ENCODE results near the gene GSTM1.
"Not testable (repeated sequence)": the region's sequence is repeated elsewhere in the genome, so short reads cannot be mapped to it uniquely, and the experiment has no call there.

The GSTM1 gene

DNA sequence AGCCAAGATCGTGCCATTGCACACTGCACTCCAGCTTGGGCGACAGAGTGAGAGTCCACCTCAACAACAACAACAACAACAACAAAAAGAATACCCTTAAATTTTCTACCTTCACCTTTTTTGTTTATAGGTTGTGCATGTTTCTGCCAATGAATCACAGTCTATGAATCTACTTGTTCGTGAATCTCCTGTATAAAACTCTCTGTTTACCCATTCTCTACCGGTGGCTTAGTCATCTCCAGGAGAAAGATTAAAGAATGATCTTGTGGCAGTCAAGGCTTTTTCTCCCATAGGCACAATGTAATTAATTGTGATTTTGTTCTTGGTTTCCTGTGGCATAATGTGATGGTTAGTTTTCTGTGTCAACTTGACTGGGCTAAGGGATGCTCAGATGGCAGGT lies 10.2 kb downstream of the GSTM1 start:
- DNase-seq (ENCODE audit: low spot score), result not testable (repeated sequence)

GRCh38 chr1:109702940-109703339 lies 15.3 kb downstream of the GSTM1 start:
- DNase-seq (ENCODE audit: low spot score), result not testable (repeated sequence)

DNA sequence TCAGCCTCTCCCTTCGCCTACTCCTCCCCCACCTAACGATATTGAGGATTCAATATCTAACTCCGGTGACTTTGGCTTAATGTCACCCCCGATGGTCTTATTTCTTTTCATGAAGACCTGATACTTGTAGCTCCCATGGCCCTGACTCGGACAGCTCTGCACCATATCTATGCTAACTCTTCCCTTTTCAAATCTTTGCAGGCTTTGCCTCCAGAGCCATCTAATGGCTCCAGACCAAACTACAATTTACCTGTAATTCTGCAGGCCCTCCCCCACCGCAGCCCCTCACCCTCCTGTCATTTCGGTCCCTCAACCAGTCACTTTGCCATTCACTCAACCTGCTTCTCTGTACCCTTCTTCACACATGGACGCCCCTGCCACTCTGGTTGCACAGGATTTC lies 16.6 kb downstream of the GSTM1 start:
- DNase-seq (ENCODE audit: low spot score), result no peak

DNA sequence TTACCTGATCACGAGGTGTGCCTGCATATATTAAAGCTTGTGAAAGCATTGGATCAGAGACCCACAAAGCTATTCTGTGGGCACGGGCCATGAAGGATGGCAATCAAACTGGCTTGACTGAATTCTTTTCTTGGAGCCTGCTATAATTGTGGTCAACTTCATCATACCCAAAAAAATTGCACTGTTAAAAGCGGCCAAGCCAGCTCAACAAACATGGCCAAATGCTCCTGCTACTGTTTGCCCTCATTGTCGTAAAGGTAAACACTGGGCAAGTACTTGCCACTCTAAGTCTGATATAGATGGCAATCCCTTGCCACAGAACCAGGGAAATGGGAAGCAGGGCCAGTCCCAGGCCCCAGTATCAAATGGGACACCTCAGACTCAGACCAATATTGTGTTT lies 17.8 kb downstream of the GSTM1 start:
- DNase-seq (ENCODE audit: low spot score), result no peak

DNA sequence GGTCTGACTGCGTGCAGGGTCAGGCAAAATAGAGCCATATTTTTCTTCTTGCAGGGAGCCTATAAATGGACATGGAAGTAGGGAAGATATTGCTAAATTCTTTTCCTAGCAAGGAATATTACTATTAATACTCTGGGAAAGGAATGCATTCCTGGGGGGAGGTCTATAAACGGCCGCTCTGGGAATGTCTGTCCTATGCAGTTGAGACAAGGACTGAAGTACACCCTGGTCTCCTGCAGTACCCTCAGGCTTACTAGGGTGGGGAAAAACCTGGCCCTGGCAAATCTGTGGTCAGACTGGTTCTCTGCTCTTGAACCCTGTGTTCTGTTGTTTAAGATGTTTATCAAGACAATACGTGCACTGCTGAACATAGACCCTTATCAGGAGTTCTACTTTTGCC lies 21.3 kb downstream of the GSTM1 start:
- DNase-seq (ENCODE audit: low spot score), result not testable (repeated sequence)

DNA sequence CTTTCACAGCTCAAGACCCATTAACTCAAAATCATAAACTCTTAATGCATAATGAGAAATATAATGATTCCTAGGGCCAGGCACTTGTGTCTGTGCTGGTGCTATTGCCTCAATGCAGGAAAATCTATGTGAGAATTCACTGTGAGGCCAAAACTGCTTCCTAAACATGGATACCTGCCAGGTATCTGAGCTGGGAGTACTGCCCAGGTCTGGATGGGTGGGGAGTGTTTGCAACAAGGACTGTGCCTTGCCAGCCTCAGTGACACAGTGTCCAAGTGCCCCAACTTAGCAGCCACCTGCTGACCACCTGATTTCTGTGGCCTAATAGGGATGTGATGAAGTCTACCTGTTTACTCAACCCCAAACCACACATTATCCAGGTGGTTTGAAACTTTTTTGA lies 22.2 kb downstream of the GSTM1 start:
- not testable (repeated sequence) for DNase-seq (ENCODE audit: low spot score)

- DNase-seq (ENCODE audit: low spot score), result not testable (repeated sequence)
These were observed 24.1 kb downstream of the GSTM1 start, which contains the start of gene GSTM5 for GRCh38 chr1:109711593-109712320. GSTM5 (plus strand) TSS chr1:109712251; CDS start chr1:109712313, 62 bp downstream.

- no peak for DNase-seq (ENCODE audit: low spot score)
These were observed 24.8 kb downstream of the GSTM1 start for GRCh38 chr1:109712321-109712864.

GRCh38 chr1:109713636-109714035 lies 26.0 kb downstream of the GSTM1 start:
- DNase-seq (ENCODE audit: low spot score), result no peak

- no peak for DNase-seq (ENCODE audit: low spot score)
These were observed 27.2 kb downstream of the GSTM1 start for GRCh38 chr1:109714661-109715372.

- no peak for DNase-seq (ENCODE audit: low spot score)
These were observed 28.5 kb downstream of the GSTM1 start for GRCh38 chr1:109716121-109716520.

GRCh38 chr1:109716570-109717090 lies 29.0 kb downstream of the GSTM1 start:
- no peak for DNase-seq (ENCODE audit: low spot score)

- DNase-seq (ENCODE audit: low spot score), result no peak
These were observed 30.1 kb downstream of the GSTM1 start for GRCh38 chr1:109717729-109718128.

- DNase-seq (ENCODE audit: low spot score), result peak; percentile 40
These were observed 30.9 kb downstream of the GSTM1 start for GRCh38 chr1:109718495-109718894.

DNA sequence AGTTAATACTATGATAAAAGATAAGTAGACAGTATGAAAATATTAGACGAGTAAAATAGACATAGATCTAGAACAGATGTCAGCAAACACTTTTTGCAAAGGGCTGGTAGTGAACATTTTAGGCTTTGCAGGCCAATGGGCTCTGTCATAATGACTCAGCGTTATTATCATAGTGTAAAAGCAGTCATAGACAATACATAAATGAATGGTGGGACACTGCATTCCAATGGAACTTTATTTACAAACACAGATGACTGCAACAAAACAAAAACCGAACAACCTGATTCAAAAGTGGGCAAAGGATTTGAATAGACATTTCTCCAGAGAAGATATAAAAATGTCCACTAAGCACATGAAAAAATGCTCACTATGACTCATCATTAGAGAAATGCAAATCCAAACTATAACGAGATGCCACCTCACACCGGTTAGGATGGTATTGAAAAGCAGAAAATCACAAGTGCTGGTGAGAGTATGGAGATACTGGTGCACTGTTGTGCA lies 31.8 kb downstream of the GSTM1 start:
- DNase-seq (ENCODE audit: low spot score), result no peak

DNA sequence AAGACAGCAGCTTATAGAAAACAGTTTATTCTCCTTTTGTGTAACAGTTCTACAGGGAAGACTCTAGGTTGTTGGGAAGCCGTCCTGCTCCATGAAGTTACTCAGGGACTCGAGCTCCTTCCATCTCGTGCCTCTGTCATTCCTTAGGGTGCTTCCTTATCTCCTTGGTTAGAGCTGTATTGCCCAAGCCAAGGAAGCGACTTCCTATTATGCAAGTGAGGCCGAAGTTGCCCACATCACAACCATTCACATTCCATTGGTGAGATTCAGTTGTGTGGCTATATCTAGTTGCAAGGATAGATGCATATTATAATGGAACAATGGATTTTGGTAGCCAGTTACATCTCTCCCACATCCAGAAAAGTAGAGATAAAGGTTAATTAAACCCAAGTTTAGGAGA lies 33.4 kb downstream of the GSTM1 start:
- DNase-seq (ENCODE audit: low spot score), result no peak

DNA sequence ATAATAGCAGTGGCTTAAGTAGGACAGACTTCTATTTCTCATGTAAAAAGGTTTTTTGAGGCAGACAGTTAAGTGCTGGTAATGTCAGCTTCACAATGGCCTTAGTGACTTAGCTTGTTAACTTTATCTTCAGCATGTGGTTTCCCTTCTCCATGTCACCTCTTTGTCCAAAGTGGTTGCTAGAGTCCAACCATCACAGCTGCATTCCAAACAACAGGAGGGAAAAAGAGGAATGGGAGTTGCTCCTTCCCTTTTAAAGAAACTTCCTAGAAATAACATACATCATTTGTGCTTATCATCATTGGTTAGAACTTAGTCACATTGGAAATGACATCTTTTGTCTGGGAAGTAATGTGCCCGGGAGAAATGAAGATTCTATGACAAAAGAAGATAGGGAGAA lies 34.4 kb downstream of the GSTM1 start:
- DNase-seq (ENCODE audit: low spot score), result no peak

DNA sequence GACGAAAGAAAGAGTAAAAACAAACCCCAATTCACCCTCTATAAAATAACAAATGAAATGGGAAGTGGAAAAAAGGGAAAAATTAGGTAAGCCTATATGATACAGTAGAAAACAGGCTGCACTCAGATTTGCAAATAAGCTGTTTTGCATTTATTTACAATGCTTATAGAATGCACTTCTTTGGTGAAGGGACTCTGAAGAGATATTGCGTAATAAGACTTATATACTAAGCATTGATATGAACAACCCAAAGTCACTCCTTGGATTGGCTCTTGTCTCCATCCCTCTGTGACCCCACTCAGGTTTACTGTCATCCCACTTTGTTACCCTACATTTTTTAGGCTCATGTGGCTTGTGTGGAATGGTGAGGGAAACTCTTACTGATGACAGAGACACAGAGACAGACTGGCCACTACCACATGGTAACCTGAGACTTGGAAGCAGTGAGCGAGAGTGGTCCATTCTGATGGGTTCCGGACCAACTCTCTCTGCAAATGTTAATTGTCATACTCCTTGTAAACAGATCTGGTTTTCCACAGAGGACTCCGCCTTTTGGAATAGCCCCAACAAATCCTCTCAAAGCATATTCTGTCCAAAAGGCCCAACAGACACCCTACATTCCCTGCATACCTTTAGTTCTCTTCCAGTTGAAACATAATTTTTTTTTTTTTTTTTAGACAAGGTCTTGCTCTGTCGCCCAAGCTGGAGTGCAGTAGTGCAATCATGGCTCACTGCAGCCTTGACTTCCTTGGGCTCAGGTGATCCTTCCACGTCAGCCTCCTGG lies 35.5 kb downstream of the GSTM1 start:
- DNase-seq (ENCODE audit: low spot score), result no peak

- DNase-seq (ENCODE audit: low spot score), result no peak
These were observed 37.3 kb downstream of the GSTM1 start for GRCh38 chr1:109724933-109725332.

DNA sequence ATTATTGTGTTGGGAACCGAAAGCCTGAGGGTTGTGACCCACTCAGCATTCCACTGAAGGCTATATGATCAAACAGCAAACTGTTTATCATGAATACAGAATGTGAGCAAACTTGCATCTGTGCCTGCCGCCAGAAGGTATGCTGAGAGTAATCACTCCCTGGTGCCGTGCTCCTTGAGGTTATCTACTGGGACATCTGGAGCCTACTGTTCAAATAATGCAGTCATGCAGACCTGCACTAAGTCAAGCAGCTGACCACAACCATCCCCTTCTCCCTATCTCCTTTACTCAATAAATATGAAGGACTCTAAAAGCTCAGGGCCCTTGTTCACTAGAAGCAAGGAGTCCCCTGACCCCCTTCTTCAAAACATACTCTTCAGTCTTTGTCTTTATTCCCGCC lies 37.9 kb downstream of the GSTM1 start:
- DNase-seq (ENCODE audit: low spot score), result no peak

- DNase-seq (ENCODE audit: low spot score), result no peak
These were observed 38.4 kb downstream of the GSTM1 start for GRCh38 chr1:109726007-109726406.

Measured in LoVo (cell line).